LHCN-M2 (cell line): ENCODE measurements around the gene KIF21A. TPM values are rescaled to one million over a fixed set of nuclear protein-coding genes. Genes with fewer than 3 reads are reported as not detected.
A peak's percentile ranks its signal among the peaks of the same experiment; 100 is the strongest.

Experiments used
- DNase-seq: peaks from one replicate; pipeline ENCODE4 v3.0.0-alpha.2; 2012; ENCODE audit warnings: low read depth
- total RNA-seq: library from RNA; depleted of rRNA; stranded (reverse); fragments of >200 nt; gene quantifications from 2 replicates; pipeline ENCODE4 v1.2.3, GENCODE V29; 2014

The KIF21A gene
- total RNA-seq, 1 experiment from 2014 or later, result 2.7 TPM

- no peak for DNase-seq
Observed at GRCh38 chr12:39389399-39390150, 53.3 kb downstream of the KIF21A start.

DNA sequence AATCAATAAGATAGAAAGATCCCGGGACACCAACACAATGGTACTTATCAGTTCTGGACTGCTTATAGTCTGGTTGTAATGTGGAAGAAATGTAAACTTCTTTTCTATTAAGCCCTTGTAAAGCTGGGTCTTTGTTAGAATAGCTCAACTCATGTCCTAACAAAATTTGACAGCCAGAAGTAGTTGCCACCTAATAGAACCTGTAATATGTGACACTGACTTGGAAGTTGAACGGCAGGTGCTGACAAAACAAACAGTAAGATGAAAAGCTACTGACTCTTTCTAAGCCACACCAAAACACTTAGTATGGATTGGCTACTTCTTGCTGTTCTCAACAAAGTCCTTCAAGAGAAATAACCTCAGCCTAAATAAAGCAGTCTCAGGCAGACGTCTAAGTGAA, 56.6 kb downstream of the KIF21A start:
- no peak for DNase-seq

DNA sequence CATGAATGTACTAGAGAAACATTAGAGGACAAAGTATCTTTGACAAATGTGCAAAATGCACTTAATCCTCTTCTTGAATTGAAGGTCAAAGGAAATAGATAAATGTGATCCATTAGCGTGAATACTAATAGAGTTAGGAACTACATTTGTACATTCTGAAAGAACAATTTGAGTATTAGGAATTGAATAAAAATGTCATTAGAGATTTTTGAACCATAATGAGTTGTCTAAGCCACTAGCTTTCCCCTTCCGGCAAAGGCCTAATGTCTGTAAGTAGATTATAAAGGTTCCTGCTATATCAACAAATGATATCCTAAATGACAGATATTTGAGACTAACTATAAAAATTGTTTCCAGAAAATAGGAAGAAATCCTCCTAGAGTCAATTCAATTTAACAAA, 59.8 kb downstream of the KIF21A start:
- DNase-seq, result no peak

GRCh38 chr12:39380090-39380489, 62.8 kb downstream of the KIF21A start:
- no peak for DNase-seq

- no peak for DNase-seq
Observed at GRCh38 chr12:39378341-39378740, 64.6 kb downstream of the KIF21A start.

GRCh38 chr12:39375206-39375808, 67.6 kb downstream of the KIF21A start:
- DNase-seq, result no peak

GRCh38 chr12:39372929-39373328, 70.0 kb downstream of the KIF21A start:
- DNase-seq, result no peak

- no peak for DNase-seq
Observed at GRCh38 chr12:39372204-39372925, 70.6 kb downstream of the KIF21A start.

GRCh38 chr12:39369756-39370155, 73.2 kb downstream of the KIF21A start:
- no peak for DNase-seq

DNA sequence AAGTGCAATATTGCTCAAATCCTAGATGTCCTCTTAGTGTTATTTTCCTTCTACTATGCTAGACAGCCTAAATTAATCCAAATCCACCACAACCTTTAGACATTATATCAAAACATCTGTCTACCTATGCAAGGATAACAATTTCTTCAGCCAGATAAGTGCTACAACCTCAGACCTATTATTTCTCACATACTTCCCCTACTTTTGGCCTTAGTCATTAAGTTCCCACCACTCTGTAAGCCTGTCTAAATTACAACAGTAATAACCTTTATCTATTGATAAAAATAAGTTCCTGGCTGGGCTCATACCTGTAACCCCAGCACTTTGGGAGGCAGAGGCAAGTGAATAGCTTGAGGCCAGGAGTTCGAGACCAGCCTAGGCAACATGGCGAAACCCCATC, 74.0 kb downstream of the KIF21A start:
- no peak for DNase-seq

DNA sequence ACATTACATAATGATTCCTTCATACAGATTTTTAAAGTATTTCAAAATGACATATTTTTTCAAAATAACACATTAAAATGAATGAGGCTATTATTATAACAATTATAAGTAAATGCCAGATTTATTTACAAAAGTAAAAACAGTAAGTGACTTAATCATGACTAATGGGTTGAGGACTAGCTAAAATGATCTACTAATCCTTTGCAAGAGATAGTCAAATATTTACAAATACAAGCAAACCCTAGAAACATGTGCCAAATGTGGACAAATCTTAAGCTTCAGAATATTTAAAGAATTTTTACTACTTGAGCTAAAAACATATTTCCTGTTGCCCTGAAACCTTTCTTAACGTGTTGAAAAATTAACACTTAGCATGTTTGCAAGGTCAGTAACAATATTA, 74.8 kb downstream of the KIF21A start:
- DNase-seq, result peak; percentile 1

- no peak for DNase-seq
Observed at GRCh38 chr12:39367494-39367893, 75.4 kb downstream of the KIF21A start.

DNA sequence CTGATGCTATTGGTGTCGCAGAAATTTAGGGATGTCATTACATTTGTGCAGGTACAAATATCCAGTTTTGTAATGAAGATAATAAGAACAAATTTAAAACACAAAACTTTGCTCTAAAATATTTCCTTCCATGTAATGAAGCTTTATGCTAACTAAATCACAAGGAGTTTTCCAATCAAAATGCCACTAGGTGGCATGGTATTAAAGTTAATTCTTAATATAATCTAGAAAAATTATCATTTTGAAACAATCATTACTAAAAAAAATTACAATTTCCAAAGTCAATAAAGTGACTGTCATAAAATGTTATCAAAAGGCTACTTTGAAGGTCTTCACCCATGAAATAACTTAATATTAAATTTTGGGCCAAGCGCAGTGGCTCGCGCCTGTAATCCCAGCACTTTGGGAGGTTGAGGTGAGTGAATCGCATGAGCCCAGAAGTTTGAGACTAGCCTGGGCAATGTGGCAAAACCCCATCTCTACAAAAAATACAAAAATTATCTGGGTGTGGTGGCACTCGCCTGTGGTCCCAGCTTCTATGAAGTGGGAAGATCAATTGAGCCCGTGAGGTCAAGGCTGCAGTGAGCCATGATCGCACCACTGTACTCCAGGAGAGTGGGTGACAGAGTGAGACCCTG, 77.4 kb downstream of the KIF21A start:
- no peak for DNase-seq

GRCh38 chr12:39364196-39364595, 78.7 kb downstream of the KIF21A start:
- no peak for DNase-seq

DNA sequence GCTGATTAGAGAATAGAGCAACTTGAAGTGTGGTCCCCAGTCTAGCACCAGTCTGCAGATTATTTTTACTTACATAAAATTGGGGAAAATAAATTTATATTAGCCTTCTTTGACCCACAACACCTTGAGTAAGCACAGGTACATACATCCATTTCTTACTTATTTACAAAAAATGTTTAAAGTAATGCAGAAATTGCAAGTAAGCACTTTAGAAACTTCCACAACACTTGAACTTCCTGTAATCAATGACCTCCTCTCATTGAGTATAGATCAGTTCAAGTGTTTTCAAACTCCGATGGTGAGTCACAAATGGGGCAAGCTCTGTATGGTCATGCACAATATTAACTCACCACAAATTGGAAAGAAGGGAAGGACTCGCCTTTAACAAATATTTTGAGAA, 83.3 kb downstream of the KIF21A start:
- no peak for DNase-seq

- no peak for DNase-seq
Observed at GRCh38 chr12:39357041-39357440, 85.9 kb downstream of the KIF21A start.

DNA sequence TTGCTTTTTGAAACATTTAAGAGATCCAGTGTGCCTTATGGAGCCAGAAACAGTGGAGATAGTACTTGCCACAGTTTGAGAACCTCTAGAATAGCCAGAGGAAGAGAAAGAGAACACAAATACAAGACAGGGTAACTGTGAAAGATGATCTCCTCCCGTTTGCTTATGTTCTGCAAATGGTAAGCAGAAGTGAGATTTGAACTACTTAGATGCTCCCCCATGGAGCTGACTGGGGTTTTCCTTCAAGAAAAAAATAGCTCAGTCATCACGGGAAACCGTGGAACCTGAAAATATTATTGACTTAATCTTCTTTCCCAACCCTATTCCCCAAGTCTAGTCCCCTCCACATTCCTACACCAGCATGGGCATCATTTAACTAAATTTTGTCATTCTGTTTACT, 87.1 kb downstream of the KIF21A start:
- DNase-seq, result no peak

- DNase-seq, result no peak
Observed at GRCh38 chr12:39354955-39355354, 88.0 kb downstream of the KIF21A start.

- no peak for DNase-seq
Observed at GRCh38 chr12:39352471-39353017, 90.4 kb downstream of the KIF21A start.

DNA sequence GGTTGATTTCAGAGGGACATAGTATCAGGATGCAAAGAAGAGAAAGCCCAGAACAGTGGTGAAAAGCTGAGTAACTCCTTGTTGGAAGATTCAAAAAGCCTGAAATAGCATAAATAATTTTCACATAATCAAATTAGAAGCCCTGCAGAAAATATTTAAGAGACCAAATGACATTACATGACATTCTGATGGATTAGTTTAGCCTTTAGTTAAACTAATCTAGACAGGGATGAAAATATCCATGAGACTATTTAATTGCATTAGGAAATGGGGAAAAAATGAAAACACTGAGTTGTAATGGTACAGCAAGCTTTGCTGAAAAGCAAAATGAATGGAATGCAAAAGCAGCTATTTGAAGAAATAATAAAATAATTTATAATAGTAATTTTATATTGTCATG, 91.8 kb downstream of the KIF21A start:
- no peak for DNase-seq

- no peak for DNase-seq
Observed at GRCh38 chr12:39348941-39349626, 93.8 kb downstream of the KIF21A start.
